GM12878 (cell line): ENCODE results near the gene ADAMTS14. TPM values are rescaled to one million over a fixed set of nuclear protein-coding genes. Genes with fewer than 3 reads are reported as not detected.

Experiments used
- ATAC-seq: fragments of 200-7000 bp; cut with Tn5 transposase; 3 replicates; pipeline ENCODE4 v1.9.1; 2020; ENCODE audit warnings: mild to moderate bottlenecking, moderate library complexity
- BruUV-seq: library from RNA; stranded (reverse); fragments of 400-500 nt; replicated peaks from 2 replicates; lab custom pipeline; 2021; lab: Mats Ljungman, UMichigan
- CTCF ChIA-PET: fragments of 300-600 bp; sonication (Branson Sonifier 250); formaldehyde crosslinking; extraction: SDS; loops from one replicate; lab custom pipeline; 2021; ENCODE audit warnings: inconsistent platforms; lab: Yijun Ruan, JAX
- POLR2A ChIA-PET: fragments of 350-600 bp; formaldehyde crosslinking; extraction: SDS; loops from one replicate; lab custom pipeline; 2021; ENCODE audit warnings: inconsistent platforms; lab: Charles Lee
- RAD21 ChIA-PET: fragments of 300-600 bp; sonication (Branson Sonifier 250); formaldehyde crosslinking; loops from one replicate; lab custom pipeline; 2023; ENCODE audit warnings: antibody characterized with exemption; ENCODE audit not compliant: unreplicated experiment; lab: Charles Lee
- SMC1A ChIA-PET: fragments of 300-600 bp; sonication (Branson Sonifier 250); formaldehyde crosslinking; loops from one replicate; lab custom pipeline; 2023; ENCODE audit not compliant: unreplicated experiment, uncharacterized antibody; lab: Charles Lee
- DNase-seq: peaks from one replicate; pipeline ENCODE4 v3.0.0-alpha.2; 2011; ENCODE audit warnings: low read depth, low spot score
- FAIRE-seq: peaks from 3 replicates; lab custom pipeline; 2011; peaks lifted over from hg19 to GRCh38; lab: Jason Lieb, UNC
- H2AFZ ChIP-seq: 2 replicates; pipeline ENCODE4 v1.6.0; 2011; ENCODE audit warnings: low read depth, low read length, control low read depth; ENCODE audit not compliant: control insufficient read depth
- H3K27ac ChIP-seq: 2 replicates; pipeline ENCODE4 v1.5.1; 2011; ENCODE audit warnings: control low read depth; ENCODE audit not compliant: control insufficient read depth, insufficient read depth
- H3K27me3 ChIP-seq, 2 experiments: replicated peaks in 1 of 2; 2 replicates each; pipeline versions ENCODE4 v1.6.0 to v1.6.1; 2011; ENCODE audit warnings: low read length in 1 of 2; ENCODE audit not compliant: control insufficient read depth in 2 of 2, insufficient read depth in 2 of 2
- H3K36me3 ChIP-seq, 2 experiments: 2 replicates each; pipeline ENCODE4 v1.5.1; 2011; ENCODE audit warnings: low read length in 1 of 2; ENCODE audit not compliant: control insufficient read depth in 2 of 2, insufficient read depth in 2 of 2
- H3K4me1 ChIP-seq: 2 replicates; pipeline ENCODE4 v1.6.1; 2011; ENCODE audit warnings: mild to moderate bottlenecking, low read length, moderate library complexity, mixed read lengths; ENCODE audit not compliant: control insufficient read depth, insufficient read depth
- H3K4me2 ChIP-seq: 2 replicates; pipeline ENCODE4 v1.6.0; 2011; ENCODE audit warnings: control low read depth; ENCODE audit not compliant: control insufficient read depth, insufficient read depth
- H3K4me3 ChIP-seq: fragments of 200-600 bp; sonication (generic); 2 replicates; pipeline ENCODE4 v1.5.1; 2016
- H3K79me2 ChIP-seq: 2 replicates; pipeline ENCODE4 v1.6.0; 2011; ENCODE audit warnings: low read length; ENCODE audit not compliant: control insufficient read depth, insufficient read depth
- H3K9ac ChIP-seq: 2 replicates; pipeline ENCODE4 v1.8.0; 2011; ENCODE audit warnings: low read length, control low read depth, mixed read lengths; ENCODE audit not compliant: control insufficient read depth, insufficient read depth
- H3K9me3 ChIP-seq: replicated peaks from 3 replicates; pipeline ENCODE4 v1.5.1; 2011; ENCODE audit warnings: mild to moderate bottlenecking, low read length; ENCODE audit not compliant: control insufficient read depth, insufficient read depth
- H4K20me1 ChIP-seq: 2 replicates; pipeline ENCODE4 v1.6.0; 2011; ENCODE audit not compliant: control insufficient read depth, insufficient read depth
- BMI1 ChIP-seq: fragments of 450-650 bp; IDR thresholded peaks from 2 replicates; pipeline ENCODE4 v1.6.1; 2016; ENCODE audit warnings: mild to moderate bottlenecking, moderate library complexity, borderline replicate concordance
- CHD4 ChIP-seq: fragments of 200-600 bp; sonication (generic); IDR thresholded peaks from 2 replicates; pipeline ENCODE4 v1.6.1; 2016; ENCODE audit warnings: mild to moderate bottlenecking
- IRF4 ChIP-seq: IDR thresholded peaks from 2 replicates; pipeline ENCODE4 v1.6.1; 2011; ENCODE audit warnings: low read depth, low read length
- LARP7 ChIP-seq: fragments of 450-650 bp; IDR thresholded peaks from 2 replicates; pipeline ENCODE4 v1.6.1; 2017; ENCODE audit warnings: mild to moderate bottlenecking
- RCOR1 ChIP-seq: conservative IDR thresholded peaks from 2 replicates; pipeline ENCODE4 v1.6.1; 2012; ENCODE audit warnings: low read depth, low read length, improper control_type of control experiment
- ZNF217 ChIP-seq: fragments of 450-650 bp; IDR thresholded peaks from 2 replicates; pipeline ENCODE4 v1.6.1; 2017; ENCODE audit warnings: antibody characterized with exemption, mild to moderate bottlenecking
- ZNF622 ChIP-seq: fragments of 450-650 bp; IDR thresholded peaks from 2 replicates; pipeline ENCODE4 v1.6.1; 2017; ENCODE audit warnings: mild to moderate bottlenecking, inconsistent platforms
- WGBS: methylation state at CpG from one replicate; pipeline ENCODE4 v1.1.6; 2016; ENCODE audit warnings: low lambda C conversion rate; ENCODE audit not compliant: insufficient replicate concordance, insufficient coverage; ENCODE audit errors: missing lambda C conversion rate; 5-methylcytosine and 5-hydroxymethylcytosine counted together
- in situ Hi-C: fragments of 300-500 bp; cut with MboI; formaldehyde crosslinking; loops from 9 replicates; pipeline ENCODE4 v1.14.3; 2018; ENCODE audit warnings: mixed read lengths
- intact Hi-C: fragments of 100-400 bp; cut with micrococcal nuclease; formaldehyde crosslinking; loops from one replicate; pipeline ENCODE4 v1.14.2; 2022; ENCODE audit not compliant: unreplicated experiment
- polyA plus RNA-seq, 11 experiments: library from polyadenylated mRNA; depleted of rRNA in 4 of 11; unstranded in 6 of 11; stranded (reverse) in 5 of 11; fragments of >200 nt; fragmentation: Nextera tagmentation in 4 of 11; fragmentation: Illumina TruSeq in 1 of 11; extraction: Ambion mirVana in 4 of 11; extraction: Trizol in 1 of 11; gene quantifications; 1 replicate in 1 of 11; 2 replicates in 10 of 11; pipeline versions ENCODE4 v1.2.1 to v1.2.3, GENCODE V29; 2011 to 2016; ENCODE audit warnings: inconsistent platforms in 2 of 11, missing spikeins in 2 of 11, low read depth in 1 of 11
- total RNA-seq, 4 experiments: library from RNA; depleted of rRNA in 3 of 4; stranded (reverse); fragments of >200 nt in 3 of 4; fragmentation: Illumina TruSeq in 1 of 4; extraction: Trizol in 1 of 4; gene quantifications; 2 replicates each; pipeline versions ENCODE4 v1.2.1 to v1.2.3, GENCODE V29; 2013 to 2021
- TF ChIP-seq, protein P1 (sequence below): IDR thresholded peaks from 2 replicates; pipeline ENCODE4 v1.6.1; 2012; ENCODE audit warnings: low read length, inconsistent platforms

ADAMTS14 gene
- total and polyA plus RNA-seq, 10 of the 15 experiments (the other 5 are each of a cell fraction or from before 2014, with no cell fraction given): 0.03 to 0.05 TPM; not detected in 8

DNA sequence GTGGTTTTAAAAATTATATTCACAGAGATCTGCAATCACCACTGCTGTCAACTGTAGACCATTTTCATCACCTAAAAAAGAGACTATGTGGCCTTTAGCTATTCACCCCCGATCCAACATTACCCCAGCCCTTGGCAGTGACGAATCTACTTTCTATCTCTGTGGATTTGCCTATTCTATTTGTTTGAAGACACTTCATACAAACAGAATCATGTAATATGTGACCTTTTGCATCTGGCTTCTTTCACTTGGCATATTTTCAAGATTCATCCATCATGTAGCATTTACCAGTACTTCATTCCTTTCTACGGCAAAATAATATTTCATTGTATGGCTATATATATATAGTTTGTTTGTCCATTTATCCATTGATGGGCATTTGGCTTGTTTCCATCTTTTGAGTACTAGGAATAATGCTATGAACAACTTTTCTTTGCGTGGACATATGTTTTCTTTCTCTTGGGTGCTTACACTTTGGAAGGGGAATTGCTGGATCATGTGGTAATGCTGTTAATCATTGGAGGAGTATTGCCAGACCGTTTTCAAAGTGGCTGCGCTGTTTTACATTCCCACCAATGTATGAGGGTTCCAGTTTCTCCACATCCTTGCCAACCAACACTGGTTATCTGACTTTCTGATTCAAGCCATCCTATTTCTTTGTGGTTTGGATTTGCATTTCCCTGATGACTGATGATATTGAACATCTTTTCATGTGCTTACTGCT is 22.3 kb downstream of the ADAMTS14 start:
- ATAC-seq: no peak
- 52% methylated on average over 6 of the region's 6 CpGs for WGBS
- no peak overlapping the region for H3K4me2 ChIP-seq
- CTCF ChIA-PET: interaction anchor here (0.8 kb wide), 1 partner anchor 52 kb away, joined by 3 read pairs; no protein-coding TSS in a partner anchor
- SMC1A ChIA-PET: interaction anchor here (1.0 kb wide), 1 partner anchor 38 kb away, joined by 3 read pairs; no protein-coding TSS in a partner anchor
- no peak overlapping the region for H3K4me3 ChIP-seq
- no TSS peak for BruUV-seq
- RAD21 ChIA-PET: no interaction called here
- H2AFZ ChIP-seq: no peak overlapping the region
- H4K20me1 ChIP-seq: no peaks in the 10 kb centered on the region
- TF ChIP-seq, protein P1, sequence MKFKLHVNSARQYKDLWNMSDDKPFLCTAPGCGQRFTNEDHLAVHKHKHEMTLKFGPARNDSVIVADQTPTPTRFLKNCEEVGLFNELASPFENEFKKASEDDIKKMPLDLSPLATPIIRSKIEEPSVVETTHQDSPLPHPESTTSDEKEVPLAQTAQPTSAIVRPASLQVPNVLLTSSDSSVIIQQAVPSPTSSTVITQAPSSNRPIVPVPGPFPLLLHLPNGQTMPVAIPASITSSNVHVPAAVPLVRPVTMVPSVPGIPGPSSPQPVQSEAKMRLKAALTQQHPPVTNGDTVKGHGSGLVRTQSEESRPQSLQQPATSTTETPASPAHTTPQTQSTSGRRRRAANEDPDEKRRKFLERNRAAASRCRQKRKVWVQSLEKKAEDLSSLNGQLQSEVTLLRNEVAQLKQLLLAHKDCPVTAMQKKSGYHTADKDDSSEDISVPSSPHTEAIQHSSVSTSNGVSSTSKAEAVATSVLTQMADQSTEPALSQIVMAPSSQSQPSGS: no peak
- TF ChIP-seq CHD4: no peak
- no peak for TF ChIP-seq ZNF217
- no peak for TF ChIP-seq BMI1
- no peak for TF ChIP-seq IRF4
- no peak for TF ChIP-seq ZNF622
- no peak for TF ChIP-seq RCOR1
- TF ChIP-seq LARP7: no peak
- no peak overlapping the region for H3K9ac ChIP-seq
- intact Hi-C loops: no loop called here
- FAIRE-seq: no peak
- H3K36me3 ChIP-seq: no peaks in the 10 kb centered on the region
- no peaks in the 10 kb centered on the region for H3K9me3 ChIP-seq
- POLR2A ChIA-PET: interaction anchor here (0.6 kb wide), 1 partner anchor 230 kb away, joined by 5 read pairs; no protein-coding TSS in a partner anchor
- no peaks in the 10 kb centered on the region for H3K4me1 ChIP-seq
- DNase-seq: no peak
- H3K27ac ChIP-seq: no peak overlapping the region
- no peaks in the 10 kb centered on the region; a peak in 1 of 4 replicates for H3K27me3 ChIP-seq
- in situ Hi-C loops: no loop called here
- no peaks in the 10 kb centered on the region for H3K79me2 ChIP-seq
